K562 (cell line): Measurements from ENCODE around the gene KCNJ2. TPM values are rescaled to one million over a fixed set of nuclear protein-coding genes. Genes with fewer than 3 reads are reported as not detected.

ENCODE experiments used
- ARID4B ChIP-seq: sonication (generic); formaldehyde crosslinking; IDR thresholded peaks from 2 replicates; pipeline ENCODE4 v1.8.0; 2022; ENCODE audit warnings: mild to moderate bottlenecking, missing genetic modification reagents
- CHD1 ChIP-seq: fragments of 200-600 bp; sonication (generic); IDR thresholded peaks from one replicate; pipeline ENCODE4 v1.6.1; 2012; ENCODE audit warnings: mild to moderate bottlenecking, moderate library complexity, low read length, inconsistent platforms
- DDX20 ChIP-seq: fragments of 450-650 bp; IDR thresholded peaks from 2 replicates; pipeline ENCODE4 v1.6.1; 2016; ENCODE audit warnings: missing genetic modification characterization, low read depth, mild to moderate bottlenecking, missing compliant biosample characterization, moderate library complexity
- ELF1 ChIP-seq: fragments of 200-800 bp; sonication (Bioruptor generic); IDR thresholded peaks from 2 replicates; pipeline ENCODE4 v1.6.1; 2016; ENCODE audit warnings: missing genetic modification characterization, missing compliant biosample characterization
- HMG20B ChIP-seq: fragments of 250-450 bp; sonication (Bioruptor Pico); IDR thresholded peaks from 2 replicates; pipeline ENCODE4 v1.5.0; 2021; ENCODE audit warnings: mild to moderate bottlenecking
- HNRNPH1 ChIP-seq: fragments of 200-400 bp; formaldehyde crosslinking; optimal IDR thresholded peaks from 2 replicates; pipeline ENCODE3; 2017; ENCODE audit warnings: low read depth, mild to moderate bottlenecking, low read length, moderate library complexity
- KHSRP ChIP-seq: fragments of 450-650 bp; IDR thresholded peaks from 2 replicates; pipeline ENCODE4 v1.6.1; 2017
- MAZ ChIP-seq, 2 experiments: fragments of 450-650 bp in 1 of 2; sonication (generic) in 1 of 2; formaldehyde crosslinking; IDR thresholded peaks in 1 of 2; conservative IDR thresholded peaks in 1 of 2; 2 replicates each; pipeline versions ENCODE4 v1.4.0 to v1.5.0; 2020; ENCODE audit warnings: mild to moderate bottlenecking in 1 of 2, missing genetic modification reagents in 1 of 2
- MECOM ChIP-seq: fragments of 250-450 bp; sonication (Bioruptor Pico); IDR thresholded peaks from 2 replicates; pipeline ENCODE4 v1.8.0; 2022; ENCODE audit warnings: inconsistent platforms
- NCOA1 ChIP-seq: fragments of 450-650 bp; IDR thresholded peaks from 2 replicates; pipeline ENCODE4 v1.6.1; 2016; ENCODE audit warnings: low read depth
- RCOR1 ChIP-seq, 2 experiments: IDR thresholded peaks; 2 replicates each; pipeline ENCODE4 v1.6.1; 2012; ENCODE audit warnings: low read depth in 2 of 2, low read length in 2 of 2, borderline replicate concordance in 1 of 2, improper control_type of control experiment in 1 of 2
- ZBTB9 ChIP-seq: fragments of 450-650 bp; formaldehyde crosslinking; IDR thresholded peaks from 2 replicates; pipeline ENCODE4 v1.4.0; 2020; ENCODE audit warnings: mild to moderate bottlenecking, moderate library complexity
- ZNF354B ChIP-seq: fragments of 250-450 bp; sonication (Bioruptor Pico); IDR thresholded peaks from 2 replicates; pipeline ENCODE4 v1.4.0; 2020
- ZNF444 ChIP-seq: fragments of 250-450 bp; sonication (Bioruptor Pico); IDR thresholded peaks from 2 replicates; pipeline ENCODE4 v1.4.0; 2020; ENCODE audit warnings: mild to moderate bottlenecking, moderate library complexity
- ZNF449 ChIP-seq: fragments of 250-450 bp; sonication (Bioruptor Pico); IDR thresholded peaks from 2 replicates; pipeline ENCODE4 v1.8.0; 2022; ENCODE audit warnings: moderate library complexity, mild to moderate bottlenecking, inconsistent platforms
- ZNF57 ChIP-seq: fragments of 450-650 bp; formaldehyde crosslinking; IDR thresholded peaks from 2 replicates; pipeline ENCODE4 v1.4.0; 2020; ENCODE audit warnings: mild to moderate bottlenecking, moderate library complexity
- polyA plus RNA-seq, 8 experiments: library from polyadenylated mRNA; depleted of rRNA in 4 of 8; stranded (reverse) in 5 of 8; unstranded in 3 of 8; fragments of >200 nt; fragmentation: Nextera tagmentation in 2 of 8; fragmentation: Illumina TruSeq in 1 of 8; extraction: Ambion mirVana in 2 of 8; extraction: Trizol in 1 of 8; gene quantifications; 2 replicates each; pipeline versions ENCODE4 v1.2.1 to v1.2.3, GENCODE V29; 2011 to 2014; ENCODE audit warnings: inconsistent platforms in 1 of 8, missing spikeins in 1 of 8
- total RNA-seq, 7 experiments: library from RNA; depleted of rRNA in 6 of 7; stranded (reverse); fragments of >200 nt in 6 of 7; fragmentation: Illumina TruSeq in 2 of 7; extraction: Trizol in 2 of 7; gene quantifications; 2 replicates each; pipeline versions ENCODE4 v1.2.1 to v1.2.3, GENCODE V29; 2011 to 2021; ENCODE audit warnings: low replicate concordance in 1 of 7
- TF ChIP-seq, protein P1 (sequence below): IDR thresholded peaks from 2 replicates; pipeline ENCODE4 v1.6.1; 2011; ENCODE audit not compliant: insufficient read length; ENCODE audit errors: extremely low read depth
- TF ChIP-seq, protein P2 (sequence below): sonication (generic); formaldehyde crosslinking; IDR thresholded peaks from 2 replicates; pipeline ENCODE4 v1.5.0; 2020; ENCODE audit warnings: missing genetic modification reagents

The KCNJ2 gene
- total and polyA plus RNA-seq, 9 of the 15 experiments (the other 6 are each of a cell fraction or from before 2014, with no cell fraction given), result not detected

GRCh38 chr17:70168977-70169708 is at the start of gene KCNJ2 (continued):
- TF ChIP-seq ZNF449 (no peak), MAZ (CRISPR knock-in tag; conservative IDR thresholded peaks at IDR 0.05 in 1 of 2, IDR thresholded peaks at IDR 0.05 in 1 of 2) (0 out of 4 replicates have a peak, but pooled peaks of 1 of the 2 experiments have one; percentile 55), DDX20 (no peak), NCOA1 (no peak), ZBTB9 (CRISPR knock-in tag) (no peak), KHSRP (no peak), HMG20B (CRISPR knock-in tag) (no peak), ZNF57 (CRISPR knock-in tag) (no peak), HNRNPH1 (no peak), ELF1 (tag) (no peak), RCOR1 (IDR thresholded peaks at IDR 0.05; ENCODE audit: borderline replicate concordance in 1 of 2, low read depth in 2 of 2, low read length in 2 of 2) (0 out of 4 replicates have a peak, but pooled peaks of 1 of the 2 experiments have one; percentile 28), CHD1 (no peak), MECOM (CRISPR knock-in tag) (no peak), ZNF354B (CRISPR knock-in tag) (no peak), ARID4B (CRISPR knock-in tag) (no peak), ZNF444 (no peak)
- TF ChIP-seq, protein P1, sequence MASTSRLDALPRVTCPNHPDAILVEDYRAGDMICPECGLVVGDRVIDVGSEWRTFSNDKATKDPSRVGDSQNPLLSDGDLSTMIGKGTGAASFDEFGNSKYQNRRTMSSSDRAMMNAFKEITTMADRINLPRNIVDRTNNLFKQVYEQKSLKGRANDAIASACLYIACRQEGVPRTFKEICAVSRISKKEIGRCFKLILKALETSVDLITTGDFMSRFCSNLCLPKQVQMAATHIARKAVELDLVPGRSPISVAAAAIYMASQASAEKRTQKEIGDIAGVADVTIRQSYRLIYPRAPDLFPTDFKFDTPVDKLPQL, result no peak
- TF ChIP-seq, protein P2, sequence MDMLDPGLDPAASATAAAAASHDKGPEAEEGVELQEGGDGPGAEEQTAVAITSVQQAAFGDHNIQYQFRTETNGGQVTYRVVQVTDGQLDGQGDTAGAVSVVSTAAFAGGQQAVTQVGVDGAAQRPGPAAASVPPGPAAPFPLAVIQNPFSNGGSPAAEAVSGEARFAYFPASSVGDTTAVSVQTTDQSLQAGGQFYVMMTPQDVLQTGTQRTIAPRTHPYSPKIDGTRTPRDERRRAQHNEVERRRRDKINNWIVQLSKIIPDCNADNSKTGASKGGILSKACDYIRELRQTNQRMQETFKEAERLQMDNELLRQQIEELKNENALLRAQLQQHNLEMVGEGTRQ (CRISPR knock-in tag), result no peak
